A549 (cell line): ENCODE measurements around the gene SDF4. TPM values are rescaled to one million over a fixed set of nuclear protein-coding genes. Genes with fewer than 3 reads are reported as not detected.

Experiments used
- ATAC-seq, 2 experiments: fragments of 200-7000 bp in 1 of 2; fragments of >200 bp in 1 of 2; cut with Nextera tagmentation in 1 of 2; cut with Tn5 transposase in 1 of 2; 3 replicates each; pipeline versions ENCODE4 v1.8.0 to v1.9.1; 2018 to 2020; ENCODE audit warnings: mild to moderate bottlenecking in 1 of 2, moderate library complexity in 1 of 2
- CTCF ChIA-PET: fragments of 300-600 bp; sonication (Branson Sonifier 250); formaldehyde crosslinking; extraction: SDS; loops from one replicate; lab custom pipeline; 2021; ENCODE audit warnings: antibody characterized with exemption, inconsistent platforms; lab: Yijun Ruan, JAX
- POLR2A ChIA-PET: fragments of 350-600 bp; formaldehyde crosslinking; extraction: SDS; loops from one replicate; lab custom pipeline; 2021; ENCODE audit warnings: antibody characterized with exemption, inconsistent platforms; lab: Yijun Ruan, JAX
- DNase-seq, 2 experiments: peaks; one replicate each; pipeline versions ENCODE4 v3.0.0 to v3.0.0-alpha.2; 2011 to 2016; ENCODE audit warnings: low read depth in 1 of 2, low spot score in 1 of 2
- FAIRE-seq: peaks from 2 replicates; lab custom pipeline; 2011; peaks lifted over from hg19 to GRCh38; lab: Jason Lieb, UNC
- H3K27ac ChIP-seq, 2 experiments: fragments of >200 bp; sonication (Bioruptor Twin); formaldehyde crosslinking; 3 replicates each; pipeline ENCODE4 v1.5.1; 2016 to 2017
- H3K4me1 ChIP-seq: fragments of >200 bp; sonication (Bioruptor Twin); formaldehyde crosslinking; 3 replicates; pipeline ENCODE4 v1.6.1; 2016
- H3K4me2 ChIP-seq: fragments of >200 bp; sonication (Bioruptor Twin); formaldehyde crosslinking; 3 replicates; pipeline ENCODE4 v1.6.1; 2016
- H3K4me3 ChIP-seq: fragments of >200 bp; sonication (Bioruptor Twin); formaldehyde crosslinking; 3 replicates; pipeline ENCODE4 v1.5.1; 2016
- H3K9me3 ChIP-seq: fragments of >200 bp; sonication (Bioruptor Twin); formaldehyde crosslinking; 3 replicates; pipeline ENCODE4 v1.6.1; 2016
- EHF ChIP-seq: fragments of 250-450 bp; sonication (Bioruptor Pico); IDR thresholded peaks from 2 replicates; pipeline ENCODE4 v1.5.0; 2020; ENCODE audit warnings: mild to moderate bottlenecking
- EHMT2 ChIP-seq: fragments of 200-600 bp; sonication (generic); IDR thresholded peaks from 2 replicates; pipeline ENCODE4 v1.6.1; 2016; ENCODE audit warnings: antibody characterized with exemption, low read depth, mild to moderate bottlenecking, moderate library complexity
- FOSB ChIP-seq: fragments of 250-450 bp; sonication (Bioruptor Pico); IDR thresholded peaks from 2 replicates; pipeline ENCODE4 v1.5.0; 2020; ENCODE audit warnings: mild to moderate bottlenecking, moderate library complexity
- FOSL2 ChIP-seq, 2 experiments: fragments of 450-650 bp in 1 of 2; fragments of >200 bp in 1 of 2; sonication (Bioruptor Twin) in 1 of 2; formaldehyde crosslinking; IDR thresholded peaks; 2 replicates each; pipeline versions ENCODE4 v1.5.0 to v1.6.1; 2016 to 2020; ENCODE audit warnings: mild to moderate bottlenecking in 1 of 2, moderate library complexity in 1 of 2
- FOXS1 ChIP-seq: fragments of 250-450 bp; sonication (Bioruptor Pico); IDR thresholded peaks from 2 replicates; pipeline ENCODE4 v1.5.0; 2020; ENCODE audit warnings: mild to moderate bottlenecking, moderate library complexity
- HEYL ChIP-seq: fragments of 250-450 bp; sonication (Bioruptor Pico); IDR thresholded peaks from 2 replicates; pipeline ENCODE4 v1.8.0; 2021; ENCODE audit warnings: mild to moderate bottlenecking, moderate library complexity
- HOXB5 ChIP-seq: fragments of 250-450 bp; sonication (Bioruptor Pico); IDR thresholded peaks from 2 replicates; pipeline ENCODE4 v1.5.0; 2020; ENCODE audit warnings: mild to moderate bottlenecking, moderate library complexity
- JUN ChIP-seq, 2 experiments: fragments of >200 bp; sonication (Bioruptor Twin); formaldehyde crosslinking; IDR thresholded peaks; 2 replicates in 1 of 2; 3 replicates in 1 of 2; pipeline ENCODE4 v1.6.1; 2016 to 2017
- JUNB ChIP-seq: fragments of >200 bp; sonication (Bioruptor Twin); formaldehyde crosslinking; IDR thresholded peaks from 2 replicates; pipeline ENCODE4 v1.6.1; 2016
- MAZ ChIP-seq: fragments of 150-350 bp; IDR thresholded peaks from 2 replicates; pipeline ENCODE4 v1.6.1; 2014; ENCODE audit warnings: antibody characterized with exemption, low read depth, low read length, borderline replicate concordance
- PHF8 ChIP-seq: fragments of 200-600 bp; sonication (generic); IDR thresholded peaks from 2 replicates; pipeline ENCODE4 v1.6.1; 2016; ENCODE audit warnings: low read depth, mild to moderate bottlenecking, antibody characterized with exemption, moderate library complexity, borderline replicate concordance
- POLR2A ChIP-seq: IDR thresholded peaks from 2 replicates; pipeline ENCODE4 v1.6.1; 2012; ENCODE audit warnings: mild to moderate bottlenecking, low read length
- POLR2AphosphoS2 ChIP-seq: conservative IDR thresholded peaks from 2 replicates; pipeline ENCODE4 v1.6.1; 2012; ENCODE audit warnings: low read length, improper control_type of control experiment, inconsistent platforms
- RARB ChIP-seq: fragments of 250-450 bp; sonication (Bioruptor Pico); IDR thresholded peaks from 2 replicates; pipeline ENCODE4 v1.8.0; 2021; ENCODE audit warnings: mild to moderate bottlenecking, moderate library complexity
- ZC3H11A ChIP-seq: fragments of 450-650 bp; IDR thresholded peaks from 2 replicates; pipeline ENCODE4 v1.6.1; 2014; ENCODE audit warnings: antibody characterized with exemption, mild to moderate bottlenecking
- ZNF302 ChIP-seq: fragments of 250-450 bp; sonication (Bioruptor Pico); IDR thresholded peaks from 2 replicates; pipeline ENCODE4 v1.9.0; 2021; ENCODE audit warnings: inconsistent platforms, mild to moderate bottlenecking, moderate library complexity
- WGBS: methylation state at CpG from one replicate; pipeline ENCODE4 v1.1.6; 2017; ENCODE audit errors: missing lambda C conversion rate; 5-methylcytosine and 5-hydroxymethylcytosine counted together
- polyA plus RNA-seq, 4 experiments: library from polyadenylated mRNA; depleted of rRNA in 3 of 4; stranded (reverse); fragments of >200 nt; fragmentation: RNase III in 1 of 4; extraction: RNeasy Plus Mini Kit Qiagen cat#74134 plus additional on column Dnase treatment in 1 of 4; gene quantifications; 2 replicates in 3 of 4; 3 replicates in 1 of 4; pipeline ENCODE4 v1.2.3, GENCODE V29; 2011 to 2017
- TF ChIP-seq, protein P1 (sequence below): fragments of 200-600 bp; sonication (generic); IDR thresholded peaks from 2 replicates; pipeline ENCODE4 v1.6.1; 2016; ENCODE audit warnings: antibody characterized with exemption, mild to moderate bottlenecking, moderate library complexity
- TF ChIP-seq, protein P2 (sequence below): IDR thresholded peaks from 2 replicates; pipeline ENCODE4 v1.6.1; 2012
- TF ChIP-seq, protein P3 (sequence below): IDR thresholded peaks from 2 replicates; pipeline ENCODE4 v1.6.1; 2012; ENCODE audit warnings: low read depth, borderline replicate concordance
- TF ChIP-seq, protein P4 (sequence below): IDR thresholded peaks from 2 replicates; pipeline ENCODE4 v1.6.1; 2012
- TF ChIP-seq, protein P5 (sequence below): fragments of >200 bp; sonication (Bioruptor Twin); formaldehyde crosslinking; IDR thresholded peaks from 2 replicates; pipeline ENCODE4 v1.6.1; 2016

SDF4 gene
- polyA plus RNA-seq, 2 of the 4 experiments (the other 2 are of a cell fraction), result 58.3 to 97.4 TPM

DNA sequence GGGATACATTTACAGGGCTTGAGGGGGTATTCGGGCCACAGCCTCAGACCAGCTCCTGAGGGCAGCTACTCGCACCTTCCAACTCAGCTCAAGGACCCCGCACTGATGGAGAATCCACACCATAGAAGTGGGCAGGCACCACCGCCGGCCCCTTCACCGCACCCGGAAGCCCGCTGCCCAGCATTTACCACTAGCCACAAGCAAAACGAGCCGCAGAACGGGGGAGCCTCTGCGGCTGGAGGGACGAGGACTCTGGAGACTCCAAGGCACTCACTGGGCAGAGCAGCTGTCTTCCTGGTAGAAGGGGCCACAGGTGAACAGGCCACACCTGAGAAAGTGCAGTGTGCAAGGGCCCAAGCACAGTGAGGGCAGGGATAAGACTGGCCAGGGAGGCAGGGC, 36.5 kb upstream of the SDF4 start:
- POLR2A ChIA-PET, result no interaction called here

DNA sequence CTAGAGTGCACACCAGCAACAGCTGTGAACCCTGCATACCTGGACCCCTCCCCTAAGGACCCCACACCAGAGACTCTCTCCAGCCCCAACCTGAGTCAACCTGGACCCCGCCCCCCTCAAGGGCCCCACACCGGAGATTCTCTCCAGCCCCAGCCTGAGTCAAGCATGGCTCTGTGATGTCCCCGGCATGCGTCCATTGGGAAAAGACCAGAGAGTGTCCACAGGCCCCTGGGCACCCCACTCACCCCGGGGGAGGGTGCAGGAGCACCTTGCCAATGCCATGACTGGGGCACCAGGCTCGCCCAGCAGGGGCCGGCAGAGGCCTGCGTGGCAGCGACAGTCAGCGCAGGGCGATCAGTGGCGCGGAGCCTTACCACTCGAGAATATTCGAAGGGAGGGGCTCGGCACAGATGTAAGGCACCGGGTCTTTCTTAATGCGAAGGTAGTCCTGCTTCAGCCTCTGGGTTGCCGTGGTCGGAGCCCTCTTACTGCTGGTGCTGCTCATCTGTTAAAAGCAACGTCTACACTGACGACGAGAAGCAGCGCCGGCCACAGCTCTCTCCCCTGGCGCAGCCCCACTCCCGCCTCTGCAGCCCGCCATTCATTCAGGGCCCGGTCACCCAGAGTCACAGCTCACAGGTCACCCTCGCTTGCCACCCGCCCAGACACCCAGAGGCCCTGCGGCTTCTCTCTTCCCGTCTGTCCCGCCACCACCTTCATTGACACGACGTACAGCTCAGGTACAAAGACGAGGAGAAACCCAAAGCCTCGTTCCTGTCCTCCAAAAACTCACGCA, 35.9 kb upstream of the SDF4 start:
- H3K27ac ChIP-seq, result no peak overlapping the region
- H3K9me3 ChIP-seq, result no peaks in the 10 kb centered on the region
- H3K4me1 ChIP-seq, result peaks cover 17% of the 10 kb centered on the region
- CTCF ChIA-PET, result interaction anchor here (0.7 to 1.2 kb wide), 3 partner anchors 17 to 283 kb away, joined by 4 to 6 read pairs (median 4); no protein-coding TSS in a partner anchor
- H3K4me2 ChIP-seq, result no peak overlapping the region
- ATAC-seq (peak in 1 of 2 experiments; percentile 40; a peak in 1 of 6 replicates), FAIRE-seq (no peak), DNase-seq (no peak)
- TF ChIP-seq ZC3H11A, result no peak
- no peak overlapping the region for H3K4me3 ChIP-seq
- POLR2A ChIA-PET, result no interaction called here
- WGBS, result 97% methylated on average over 27 of the region's 39 CpGs

More for the DNA sequence above, 36.5 kb upstream of the SDF4 start:
- Histone ChIP-seq H3K9me3 (no peaks in the 10 kb centered on the region), H3K4me3 (no peak overlapping the region), H3K4me1 (peaks cover 17% of the 10 kb centered on the region), H3K4me2 (no peak overlapping the region), H3K27ac (no peak overlapping the region)
- no peak for FAIRE-seq
- 87% methylated on average over 9 of the region's 13 CpGs for WGBS
- no peak for ATAC-seq
- DNase-seq, result no peak
- TF ChIP-seq RARB (CRISPR knock-in tag) (no peak), ZNF302 (CRISPR knock-in tag) (no peak), PHF8 (no peak), FOXS1 (CRISPR knock-in tag) (no peak), EHF (CRISPR knock-in tag) (no peak), JUN (IDR thresholded peaks at IDR 0.05) (no peak), JUNB (no peak), HEYL (no peak)
- TF ChIP-seq, protein P1, sequence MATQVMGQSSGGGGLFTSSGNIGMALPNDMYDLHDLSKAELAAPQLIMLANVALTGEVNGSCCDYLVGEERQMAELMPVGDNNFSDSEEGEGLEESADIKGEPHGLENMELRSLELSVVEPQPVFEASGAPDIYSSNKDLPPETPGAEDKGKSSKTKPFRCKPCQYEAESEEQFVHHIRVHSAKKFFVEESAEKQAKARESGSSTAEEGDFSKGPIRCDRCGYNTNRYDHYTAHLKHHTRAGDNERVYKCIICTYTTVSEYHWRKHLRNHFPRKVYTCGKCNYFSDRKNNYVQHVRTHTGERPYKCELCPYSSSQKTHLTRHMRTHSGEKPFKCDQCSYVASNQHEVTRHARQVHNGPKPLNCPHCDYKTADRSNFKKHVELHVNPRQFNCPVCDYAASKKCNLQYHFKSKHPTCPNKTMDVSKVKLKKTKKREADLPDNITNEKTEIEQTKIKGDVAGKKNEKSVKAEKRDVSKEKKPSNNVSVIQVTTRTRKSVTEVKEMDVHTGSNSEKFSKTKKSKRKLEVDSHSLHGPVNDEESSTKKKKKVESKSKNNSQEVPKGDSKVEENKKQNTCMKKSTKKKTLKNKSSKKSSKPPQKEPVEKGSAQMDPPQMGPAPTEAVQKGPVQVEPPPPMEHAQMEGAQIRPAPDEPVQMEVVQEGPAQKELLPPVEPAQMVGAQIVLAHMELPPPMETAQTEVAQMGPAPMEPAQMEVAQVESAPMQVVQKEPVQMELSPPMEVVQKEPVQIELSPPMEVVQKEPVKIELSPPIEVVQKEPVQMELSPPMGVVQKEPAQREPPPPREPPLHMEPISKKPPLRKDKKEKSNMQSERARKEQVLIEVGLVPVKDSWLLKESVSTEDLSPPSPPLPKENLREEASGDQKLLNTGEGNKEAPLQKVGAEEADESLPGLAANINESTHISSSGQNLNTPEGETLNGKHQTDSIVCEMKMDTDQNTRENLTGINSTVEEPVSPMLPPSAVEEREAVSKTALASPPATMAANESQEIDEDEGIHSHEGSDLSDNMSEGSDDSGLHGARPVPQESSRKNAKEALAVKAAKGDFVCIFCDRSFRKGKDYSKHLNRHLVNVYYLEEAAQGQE, result no peak
- TF ChIP-seq, protein P2, sequence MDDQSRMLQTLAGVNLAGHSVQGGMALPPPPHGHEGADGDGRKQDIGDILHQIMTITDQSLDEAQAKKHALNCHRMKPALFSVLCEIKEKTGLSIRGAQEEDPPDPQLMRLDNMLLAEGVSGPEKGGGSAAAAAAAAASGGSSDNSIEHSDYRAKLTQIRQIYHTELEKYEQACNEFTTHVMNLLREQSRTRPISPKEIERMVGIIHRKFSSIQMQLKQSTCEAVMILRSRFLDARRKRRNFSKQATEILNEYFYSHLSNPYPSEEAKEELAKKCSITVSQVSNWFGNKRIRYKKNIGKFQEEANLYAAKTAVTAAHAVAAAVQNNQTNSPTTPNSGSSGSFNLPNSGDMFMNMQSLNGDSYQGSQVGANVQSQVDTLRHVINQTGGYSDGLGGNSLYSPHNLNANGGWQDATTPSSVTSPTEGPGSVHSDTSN, result no peak
- TF ChIP-seq, protein P3, sequence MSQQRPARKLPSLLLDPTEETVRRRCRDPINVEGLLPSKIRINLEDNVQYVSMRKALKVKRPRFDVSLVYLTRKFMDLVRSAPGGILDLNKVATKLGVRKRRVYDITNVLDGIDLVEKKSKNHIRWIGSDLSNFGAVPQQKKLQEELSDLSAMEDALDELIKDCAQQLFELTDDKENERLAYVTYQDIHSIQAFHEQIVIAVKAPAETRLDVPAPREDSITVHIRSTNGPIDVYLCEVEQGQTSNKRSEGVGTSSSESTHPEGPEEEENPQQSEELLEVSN, result no peak
- TF ChIP-seq, protein P4, sequence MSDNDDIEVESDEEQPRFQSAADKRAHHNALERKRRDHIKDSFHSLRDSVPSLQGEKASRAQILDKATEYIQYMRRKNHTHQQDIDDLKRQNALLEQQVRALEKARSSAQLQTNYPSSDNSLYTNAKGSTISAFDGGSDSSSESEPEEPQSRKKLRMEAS, result no peak
- TF ChIP-seq, protein P5, sequence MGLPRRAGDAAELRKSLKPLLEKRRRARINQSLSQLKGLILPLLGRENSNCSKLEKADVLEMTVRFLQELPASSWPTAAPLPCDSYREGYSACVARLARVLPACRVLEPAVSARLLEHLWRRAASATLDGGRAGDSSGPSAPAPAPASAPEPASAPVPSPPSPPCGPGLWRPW, result no peak
- CTCF ChIA-PET, result interaction anchor here (0.7 to 1.2 kb wide), 2 partner anchors 18 to 284 kb away, joined by 4 read pairs; no protein-coding TSS in a partner anchor

DNA sequence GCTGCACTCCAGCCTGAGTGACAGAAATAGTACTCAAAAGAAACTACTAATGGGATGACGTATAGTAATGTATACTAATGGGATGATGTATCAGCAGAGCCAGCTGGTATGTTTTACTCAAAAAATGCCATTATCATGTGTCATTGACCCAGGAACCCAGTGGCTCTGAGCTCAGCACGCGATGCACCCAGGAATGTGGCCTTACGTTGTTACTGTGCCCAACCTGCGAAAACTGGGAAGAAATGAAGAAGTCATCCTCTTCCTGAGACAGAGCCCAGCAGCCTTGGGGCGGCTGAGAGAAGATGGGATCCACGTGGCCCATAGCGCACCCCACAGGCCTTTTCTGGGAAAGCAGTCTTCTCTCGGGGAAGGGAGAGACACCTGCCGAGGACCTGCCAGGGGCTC, 33.1 kb upstream of the SDF4 start:
- 78% methylated on average over 9 of the region's 10 CpGs for WGBS
- POLR2A ChIA-PET, result no interaction called here

More for the DNA sequence above, 33.1 kb upstream of the SDF4 start:
- CTCF ChIA-PET, result interaction anchor here (5.0 kb wide), 1 partner anchor 143 kb away, joined by 17 read pairs; no protein-coding TSS in a partner anchor
- ATAC-seq (peak; percentile 51 to 64; a peak in 4 of 6 replicates), FAIRE-seq (no peak), DNase-seq (no peak)
- no peaks in the 10 kb centered on the region for H3K9me3 ChIP-seq
- TF ChIP-seq, protein P4, result no peak
- TF ChIP-seq FOSL2 (IDR thresholded peaks at IDR 0.05), result no peak
- TF ChIP-seq FOSL2 (CRISPR knock-in tag; IDR thresholded peaks at IDR 0.05), result no peak; the same call in 1 of the 2 replicates
- no peak for TF ChIP-seq POLR2AphosphoS2
- TF ChIP-seq FOSB (CRISPR knock-in tag), result no peak
- no peak for TF ChIP-seq EHMT2
- no peak for TF ChIP-seq MAZ
- no peak for TF ChIP-seq HOXB5 (CRISPR knock-in tag)
- TF ChIP-seq POLR2A, result no peak
- TF ChIP-seq, protein P3, result no peak
- no peaks in the 10 kb centered on the region for H3K4me1 ChIP-seq
- H3K4me3 ChIP-seq, result no peak overlapping the region
- no peak overlapping the region for H3K4me2 ChIP-seq
- no peak overlapping the region for H3K27ac ChIP-seq
